Brain microvascular endothelial cell (primary cell): ENCODE results near the gene INSR.

Experiments used
- DNase-seq: peaks from one replicate; pipeline ENCODE4 v3.0.0-alpha.2; 2020
- H3K27ac ChIP-seq: fragments of 250-450 bp; sonication (Bioruptor Pico); 2 replicates; pipeline ENCODE4 v1.5.1; 2020; ENCODE audit warnings: mild to moderate bottlenecking, moderate library complexity
- H3K27me3 ChIP-seq: fragments of 250-450 bp; sonication (Bioruptor Pico); replicated peaks from 2 replicates; pipeline ENCODE4 v1.5.1; 2020; ENCODE audit warnings: mild to moderate bottlenecking
- H3K36me3 ChIP-seq: fragments of 250-450 bp; sonication (Bioruptor Pico); replicated peaks from 2 replicates; pipeline ENCODE4 v1.5.1; 2020; ENCODE audit warnings: mild to moderate bottlenecking
- H3K4me3 ChIP-seq: 2 replicates; pipeline ENCODE4 v1.5.1; 2011; ENCODE audit warnings: low read depth, mild to moderate bottlenecking, control low read depth, low read length, moderate library complexity
- in situ Hi-C: cut with HindIII; loops from 2 replicates; pipeline ENCODE4 v1.10.0; 2017; ENCODE audit warnings: low sequenced_read_pairs, low pct_ligation_motif_present
- TF ChIP-seq, protein P1 (sequence below): IDR thresholded peaks from 2 replicates; pipeline ENCODE4 v1.5.1; 2011; ENCODE audit warnings: low read depth, mild to moderate bottlenecking, moderate library complexity, low read length, control low read depth, inconsistent platforms; ENCODE audit errors: missing control alignments

The INSR gene

DNA sequence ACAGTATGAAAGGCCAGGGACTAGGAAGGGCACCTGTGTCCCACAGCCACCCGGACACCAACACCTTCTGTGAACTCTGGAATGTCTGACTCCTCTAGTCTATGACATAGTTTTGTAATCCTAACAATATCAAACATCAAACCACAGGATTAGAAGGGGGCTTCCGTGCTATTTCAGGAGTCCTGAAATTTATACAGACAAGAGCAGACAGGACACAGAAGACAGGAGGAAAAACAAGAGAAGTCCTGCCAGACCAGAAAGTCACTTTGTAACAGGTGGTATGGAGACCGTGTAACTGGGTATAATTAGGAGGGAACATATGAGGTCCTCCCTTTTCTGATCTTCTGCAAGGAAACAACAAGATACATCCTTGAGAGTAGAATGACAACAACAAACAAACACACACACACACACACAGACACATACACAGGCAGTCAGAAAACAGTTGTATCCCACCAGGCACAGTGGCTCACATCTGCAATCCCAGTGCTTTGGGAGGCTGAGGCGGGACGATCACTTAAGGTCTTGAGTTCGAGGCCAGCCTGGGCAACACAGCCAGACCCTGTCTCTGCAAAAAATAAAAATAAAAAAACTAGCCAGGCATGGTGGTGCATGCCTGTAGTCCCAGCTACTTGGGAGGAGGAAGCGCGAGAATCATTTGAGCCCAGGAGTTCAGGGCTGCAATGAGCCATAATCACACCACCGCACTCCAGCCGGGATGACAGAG lies 13.1 kb downstream of the INSR start:
- no peaks in the 10 kb centered on the region for H3K27me3 ChIP-seq
- H3K27ac ChIP-seq, result no peak overlapping the region
- DNase-seq, result no peak
- H3K4me3 ChIP-seq, result no peak overlapping the region
- H3K36me3 ChIP-seq, result no peaks in the 10 kb centered on the region
- TF ChIP-seq, protein P1, sequence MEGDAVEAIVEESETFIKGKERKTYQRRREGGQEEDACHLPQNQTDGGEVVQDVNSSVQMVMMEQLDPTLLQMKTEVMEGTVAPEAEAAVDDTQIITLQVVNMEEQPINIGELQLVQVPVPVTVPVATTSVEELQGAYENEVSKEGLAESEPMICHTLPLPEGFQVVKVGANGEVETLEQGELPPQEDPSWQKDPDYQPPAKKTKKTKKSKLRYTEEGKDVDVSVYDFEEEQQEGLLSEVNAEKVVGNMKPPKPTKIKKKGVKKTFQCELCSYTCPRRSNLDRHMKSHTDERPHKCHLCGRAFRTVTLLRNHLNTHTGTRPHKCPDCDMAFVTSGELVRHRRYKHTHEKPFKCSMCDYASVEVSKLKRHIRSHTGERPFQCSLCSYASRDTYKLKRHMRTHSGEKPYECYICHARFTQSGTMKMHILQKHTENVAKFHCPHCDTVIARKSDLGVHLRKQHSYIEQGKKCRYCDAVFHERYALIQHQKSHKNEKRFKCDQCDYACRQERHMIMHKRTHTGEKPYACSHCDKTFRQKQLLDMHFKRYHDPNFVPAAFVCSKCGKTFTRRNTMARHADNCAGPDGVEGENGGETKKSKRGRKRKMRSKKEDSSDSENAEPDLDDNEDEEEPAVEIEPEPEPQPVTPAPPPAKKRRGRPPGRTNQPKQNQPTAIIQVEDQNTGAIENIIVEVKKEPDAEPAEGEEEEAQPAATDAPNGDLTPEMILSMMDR, result no peak
- in situ Hi-C loops, result no loop called here

DNA sequence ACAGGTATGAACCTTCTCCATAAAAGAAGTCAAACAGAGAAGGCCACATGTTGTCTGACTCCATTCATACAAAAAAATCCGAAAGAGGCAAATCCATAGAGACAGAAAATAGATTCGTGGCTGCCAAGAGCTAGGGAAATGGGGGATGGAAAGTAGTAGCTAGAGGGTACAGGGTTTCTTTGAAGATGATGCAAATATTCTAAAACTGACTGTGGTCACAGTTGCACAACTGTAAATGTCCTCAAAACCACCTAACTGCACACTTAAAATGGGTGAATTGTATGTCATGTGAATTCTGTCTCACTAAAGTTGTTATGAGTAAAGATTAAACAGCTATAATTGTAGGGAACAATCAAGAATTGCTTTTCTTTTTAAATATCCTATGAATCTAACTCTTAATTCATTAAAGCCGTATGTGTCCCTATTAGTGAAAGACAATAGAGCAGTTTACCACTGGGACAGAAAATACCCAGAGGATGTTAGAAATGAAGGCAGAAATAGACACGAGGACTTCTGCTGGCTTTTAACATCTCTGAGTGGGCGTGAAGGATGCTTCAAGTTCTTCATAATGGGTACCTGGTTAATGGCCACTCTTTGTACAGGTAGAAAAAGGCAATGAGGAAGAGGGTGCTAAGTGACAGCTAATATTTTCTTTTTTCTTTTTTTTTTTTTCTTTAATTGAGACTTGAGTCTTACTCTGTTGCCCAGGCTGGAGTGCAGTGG lies 21.2 kb downstream of the INSR start:
- Histone ChIP-seq H3K27me3 (no peaks in the 10 kb centered on the region), H3K4me3 (no peak overlapping the region), H3K27ac (no peak overlapping the region), H3K36me3 (no peaks in the 10 kb centered on the region)
- in situ Hi-C loops, result no loop called here
- TF ChIP-seq, protein P1, result no peak
- DNase-seq, result no peak

DNA sequence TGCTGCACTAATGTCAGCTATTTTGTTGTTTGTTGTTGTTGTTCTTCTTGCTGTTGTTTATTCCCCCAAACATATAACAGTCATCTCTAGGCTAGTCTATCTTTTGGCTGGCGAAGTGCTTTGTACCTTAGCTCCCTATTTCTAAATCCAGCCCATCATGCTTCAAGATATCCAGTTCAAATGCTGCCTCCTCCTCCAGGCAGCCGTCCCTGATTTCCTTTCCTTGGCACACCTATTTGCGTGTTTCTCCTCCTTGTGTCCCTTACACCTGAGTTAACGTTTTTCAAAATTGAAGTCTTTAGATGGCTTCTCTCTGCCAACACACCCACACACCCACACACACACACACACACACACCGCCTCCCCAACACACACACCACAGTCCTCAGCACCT lies 25.5 kb downstream of the INSR start:
- Histone ChIP-seq H3K36me3 (no peaks in the 10 kb centered on the region), H3K27ac (no peak overlapping the region), H3K4me3 (no peak overlapping the region), H3K27me3 (no peaks in the 10 kb centered on the region)
- DNase-seq, result no peak
- in situ Hi-C loops, result no loop called here
- TF ChIP-seq, protein P1, result no peak

DNA sequence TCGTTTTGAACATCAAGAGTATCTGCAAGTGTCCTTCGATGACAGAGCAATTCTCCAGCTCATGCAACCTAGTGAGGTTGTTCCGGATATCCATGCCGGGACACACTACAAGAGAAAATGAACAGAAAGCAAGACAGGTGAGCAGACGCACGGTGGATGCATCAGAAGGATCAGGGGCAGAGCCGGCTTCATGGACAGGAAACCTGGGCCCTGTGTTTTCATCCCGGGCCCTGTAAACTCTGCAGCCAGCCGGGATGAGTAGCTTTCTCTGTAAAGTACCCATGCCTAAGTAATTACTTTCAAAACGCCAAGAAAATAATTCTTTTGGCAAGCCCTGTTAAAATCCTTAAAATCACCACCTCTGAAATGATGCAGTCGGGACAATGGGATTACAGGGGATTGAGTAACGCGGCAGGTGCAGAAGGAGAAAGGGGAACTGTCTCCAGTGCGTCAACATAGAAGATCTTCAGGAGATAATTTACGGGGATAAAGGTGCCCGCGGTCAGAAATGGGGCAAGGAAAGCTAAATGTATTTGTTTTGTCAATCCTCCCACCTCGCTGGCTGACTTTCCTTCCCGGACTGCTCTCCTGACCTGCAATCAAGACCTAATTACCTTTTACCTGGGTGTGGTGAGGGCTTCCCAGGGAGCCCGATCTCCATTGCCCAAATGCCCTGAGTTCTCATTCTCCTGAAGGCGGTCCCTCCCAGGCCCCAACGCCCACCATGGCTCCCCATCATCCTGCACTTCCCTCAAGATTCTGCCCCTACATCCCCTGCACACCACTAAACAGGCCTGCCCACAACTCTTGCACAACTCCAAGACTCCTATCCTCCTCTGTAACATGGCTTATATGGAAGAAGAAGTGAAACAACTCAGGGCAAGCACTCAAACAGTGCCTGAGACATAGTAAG lies 26.2 kb downstream of the INSR start:
- no peak for DNase-seq
- no peaks in the 10 kb centered on the region for H3K27me3 ChIP-seq
- in situ Hi-C loops, result no loop called here
- H3K36me3 ChIP-seq, result no peaks in the 10 kb centered on the region
- TF ChIP-seq, protein P1, result no peak
- no peak overlapping the region for H3K4me3 ChIP-seq
- H3K27ac ChIP-seq, result no peak overlapping the region

DNA sequence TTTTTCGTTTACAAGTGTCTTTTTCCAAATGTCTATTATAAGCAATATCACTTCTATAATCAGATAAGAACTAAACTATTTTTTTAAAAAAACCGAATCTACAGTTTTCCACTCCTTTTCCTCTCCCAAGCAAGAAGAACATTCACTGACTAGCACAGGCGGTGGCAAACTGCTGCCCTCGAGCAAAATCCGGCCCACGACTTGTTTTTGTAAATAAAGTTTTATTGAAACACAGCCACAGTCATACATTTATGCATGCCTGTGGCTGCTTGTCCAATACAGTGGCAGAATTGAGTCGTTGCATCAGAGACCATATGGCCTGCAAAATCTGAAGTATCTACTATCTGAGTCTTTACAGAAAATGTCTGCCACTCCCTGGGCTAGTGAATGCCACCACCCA lies 27.4 kb downstream of the INSR start:
- in situ Hi-C loops, result no loop called here
- Histone ChIP-seq H3K36me3 (no peaks in the 10 kb centered on the region), H3K27ac (no peak overlapping the region), H3K4me3 (no peak overlapping the region), H3K27me3 (no peaks in the 10 kb centered on the region)
- TF ChIP-seq, protein P1, result no peak
- no peak for DNase-seq
